Activated CD8-positive, alpha-beta memory T cell treated with anti-CD3 and anti-CD28 coated beads for 4 hours (primary cell): ENCODE results near the gene SLAMF9.
"Not testable (repeated sequence)": the region's sequence is repeated elsewhere in the genome, so short reads cannot be mapped to it uniquely, and the experiment has no call there.

Experiments used
- DNase-seq, 2 donors: peaks; one replicate each; pipeline ENCODE4 v3.0.0-alpha.2; 2020; ENCODE audit warnings: low read depth in 2 of 2

Gene SLAMF9

GRCh38 chr1:159920651-159921050, 33.4 kb downstream of the SLAMF9 start:
- DNase-seq: no peak

- DNase-seq: no peak
These were observed 33.8 kb downstream of the SLAMF9 start for GRCh38 chr1:159920202-159920601.

GRCh38 chr1:159919236-159919865, 34.7 kb downstream of the SLAMF9 start:
- DNase-seq: no peak

DNA sequence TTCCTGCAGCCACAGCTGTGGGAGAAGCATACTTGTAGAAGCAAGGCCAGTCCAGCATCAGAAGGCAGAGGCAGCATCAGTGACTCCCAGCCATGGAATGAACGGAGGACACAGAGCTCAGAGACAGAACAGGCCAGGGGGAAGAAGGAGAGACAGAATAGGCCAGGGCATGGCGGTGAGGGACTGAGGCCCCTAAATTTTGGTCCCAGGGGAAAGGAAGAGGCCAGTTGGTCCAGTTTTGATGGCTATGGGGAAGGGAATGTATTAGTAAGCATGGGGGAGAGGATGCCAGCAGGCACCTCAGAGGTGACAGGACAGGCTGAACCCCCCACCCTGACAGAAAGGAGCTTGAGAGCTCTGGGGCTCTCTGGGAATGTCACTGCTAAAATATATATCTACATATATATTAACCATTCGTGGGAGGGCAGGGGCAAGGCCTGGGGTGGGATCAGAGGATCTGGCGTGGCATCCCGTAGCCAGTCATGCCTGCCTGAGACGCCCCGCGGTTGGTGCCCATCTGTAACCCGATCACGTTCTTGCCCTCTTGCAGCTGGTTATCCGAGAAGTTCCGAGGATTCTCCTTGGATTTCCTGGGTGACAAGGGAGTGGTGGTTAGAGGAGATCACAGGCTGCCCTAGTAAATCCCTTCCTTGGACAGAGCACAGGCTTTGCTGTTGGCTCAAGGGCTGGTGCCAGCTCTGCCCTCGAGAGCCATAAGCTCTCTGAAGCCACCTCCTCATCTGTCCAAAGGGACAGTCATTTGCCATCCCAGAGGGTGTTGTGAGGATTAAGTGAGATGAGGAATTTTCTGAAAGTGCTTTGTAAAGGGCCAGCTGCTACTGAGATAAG, 35.5 kb downstream of the SLAMF9 start:
- no peak for DNase-seq

- DNase-seq: no peak
These were observed 36.3 kb downstream of the SLAMF9 start for GRCh38 chr1:159917533-159918351.

DNA sequence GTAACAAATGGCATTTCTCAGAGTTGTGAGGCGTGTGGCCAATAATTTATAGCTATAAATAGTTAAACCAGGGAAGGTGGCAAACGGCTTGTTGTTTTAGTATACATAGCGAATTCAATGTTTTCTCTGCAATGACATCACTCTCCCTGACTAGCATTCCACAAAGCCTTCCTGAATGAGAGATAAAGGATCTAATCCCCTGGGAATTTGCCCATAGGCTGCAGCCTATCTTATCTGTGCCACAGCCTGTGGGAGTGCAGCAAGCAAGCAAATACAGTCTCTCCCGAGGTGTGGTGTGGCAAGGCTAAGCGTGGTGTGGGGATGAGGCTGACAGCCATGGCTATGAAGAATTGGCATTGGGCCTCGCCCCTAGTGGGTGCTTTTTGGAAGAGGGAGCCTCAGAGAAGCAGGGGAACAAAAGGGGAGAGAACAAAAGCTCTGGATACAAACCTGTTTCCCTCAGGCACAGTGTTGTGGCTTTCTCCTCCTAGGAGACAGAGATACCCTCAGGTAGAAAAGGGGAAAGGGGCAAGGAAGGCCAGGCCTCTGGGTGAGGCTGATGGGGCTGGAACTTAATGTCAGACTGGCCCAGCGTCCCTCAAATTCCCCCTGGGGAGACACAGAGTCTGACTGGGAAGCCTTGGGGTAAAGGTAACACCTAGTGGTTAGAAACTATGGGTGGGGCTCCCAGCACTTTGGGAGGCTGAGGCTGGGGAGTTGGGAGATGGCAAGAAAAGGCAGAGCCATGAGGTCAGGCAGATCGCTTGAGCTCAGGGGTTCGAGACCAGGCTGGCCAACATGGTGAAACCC, 37.6 kb downstream of the SLAMF9 start:
- no peak for DNase-seq

DNA sequence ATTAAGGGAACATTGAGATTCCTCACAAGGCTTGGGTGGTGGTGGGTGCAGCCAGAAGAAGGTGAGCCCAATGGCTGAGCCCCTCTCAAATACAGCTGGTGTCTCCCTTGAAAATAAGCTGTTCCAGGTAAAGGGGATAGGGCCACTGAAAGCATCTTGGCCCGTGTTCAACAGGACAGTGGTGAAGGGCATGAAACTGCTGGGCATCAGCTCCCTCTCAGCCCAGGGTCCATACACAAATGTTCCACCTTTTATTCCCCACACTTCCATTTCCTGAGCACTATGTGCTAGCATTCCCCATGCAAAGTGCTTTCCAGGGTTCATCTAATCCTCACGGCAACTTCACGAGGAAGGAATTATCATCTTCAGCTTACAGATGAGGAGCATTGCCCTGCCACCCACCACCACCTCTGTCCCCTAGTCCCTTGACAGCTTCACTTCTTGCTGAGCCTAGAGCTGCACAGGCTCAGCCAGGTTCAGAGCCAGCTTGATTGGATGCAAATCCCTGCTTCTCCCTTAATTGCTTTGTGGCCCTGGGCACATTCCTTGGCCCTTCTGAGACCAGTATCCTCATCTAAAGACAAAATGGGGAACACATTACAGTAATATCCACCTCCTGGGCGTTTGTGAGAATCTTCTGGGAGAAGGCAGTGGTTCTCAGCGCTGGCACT, 38.3 kb downstream of the SLAMF9 start:
- DNase-seq: no peak

DNA sequence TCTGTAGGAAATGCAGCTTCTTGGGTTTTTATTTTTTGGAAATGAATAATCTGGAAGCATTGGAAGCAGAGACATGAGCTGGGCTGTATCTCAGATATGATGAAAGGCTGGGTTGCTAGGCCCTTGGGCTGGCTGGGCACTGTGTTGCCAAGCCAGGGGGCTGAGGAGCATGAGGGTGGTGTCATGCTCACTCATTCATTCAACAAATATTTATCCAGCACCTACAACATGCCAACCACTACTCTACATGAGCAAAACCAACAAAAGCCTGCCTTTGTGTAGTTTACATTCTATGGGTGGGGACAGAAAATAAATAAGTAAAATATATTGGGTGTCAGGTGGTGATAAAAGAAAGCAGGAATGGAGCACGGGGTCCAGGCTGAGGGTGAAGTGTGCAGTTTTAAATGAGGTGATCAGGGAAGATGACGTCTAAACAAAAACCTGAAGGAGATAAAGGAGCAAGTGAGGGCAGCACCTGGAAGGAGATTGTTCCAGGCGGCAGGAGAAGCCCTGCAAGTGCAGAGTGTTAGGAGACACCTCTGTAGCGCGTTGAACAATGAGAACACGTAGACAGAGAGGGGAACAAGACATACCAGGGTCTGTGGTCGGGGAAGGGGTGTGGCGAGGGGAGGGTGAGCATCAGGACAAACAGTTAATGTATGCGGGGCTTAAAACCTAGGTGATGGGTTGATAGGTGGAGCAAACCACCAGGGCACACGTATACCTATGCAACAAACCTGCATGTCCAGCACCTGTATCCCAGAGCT, 39.6 kb downstream of the SLAMF9 start:
- DNase-seq: no peak

DNA sequence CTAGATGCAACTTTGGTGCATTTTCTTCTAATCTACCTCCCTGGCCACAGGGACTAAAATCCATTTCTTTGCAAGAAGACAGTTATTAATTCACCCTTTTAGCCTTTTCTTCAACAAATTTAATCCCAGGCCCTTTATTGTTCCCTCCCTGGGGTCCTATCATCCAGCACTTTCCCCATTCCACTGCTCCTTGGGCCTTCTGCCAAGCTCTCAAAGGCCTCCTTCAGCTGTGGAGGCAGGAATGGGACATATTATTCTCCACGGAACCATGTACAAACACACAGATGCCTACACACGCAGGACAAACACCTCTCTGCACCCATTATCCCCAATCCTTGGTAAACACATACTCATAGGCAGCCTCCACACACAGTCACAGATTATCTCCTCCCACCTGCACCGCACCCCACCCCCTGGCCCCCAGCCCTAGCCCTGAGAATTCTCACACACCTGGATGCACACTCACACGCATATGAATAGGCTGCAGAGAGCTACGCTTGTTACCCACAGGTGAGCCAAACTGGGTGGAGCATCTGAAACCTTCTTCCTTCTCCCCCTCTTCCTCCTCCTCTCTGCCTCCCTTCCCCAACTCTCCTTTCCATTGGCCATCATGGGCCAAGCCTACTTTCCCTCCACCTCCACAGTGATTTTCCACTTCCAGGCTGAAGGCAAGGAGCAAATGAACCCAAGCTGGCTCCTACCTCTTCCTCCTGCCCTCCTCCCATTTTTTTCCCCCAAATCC, 40.4 kb downstream of the SLAMF9 start:
- DNase-seq: no peak

- DNase-seq: no peak
These were observed 42.5 kb downstream of the SLAMF9 start for GRCh38 chr1:159911326-159912070.

- DNase-seq: no peak
These were observed 45.8 kb downstream of the SLAMF9 start for GRCh38 chr1:159908031-159908940.

GRCh38 chr1:159906960-159907359, 47.1 kb downstream of the SLAMF9 start:
- no peak for DNase-seq

- DNase-seq: not testable (repeated sequence)
These were observed 50.0 kb downstream of the SLAMF9 start for GRCh38 chr1:159904036-159904435.

DNA sequence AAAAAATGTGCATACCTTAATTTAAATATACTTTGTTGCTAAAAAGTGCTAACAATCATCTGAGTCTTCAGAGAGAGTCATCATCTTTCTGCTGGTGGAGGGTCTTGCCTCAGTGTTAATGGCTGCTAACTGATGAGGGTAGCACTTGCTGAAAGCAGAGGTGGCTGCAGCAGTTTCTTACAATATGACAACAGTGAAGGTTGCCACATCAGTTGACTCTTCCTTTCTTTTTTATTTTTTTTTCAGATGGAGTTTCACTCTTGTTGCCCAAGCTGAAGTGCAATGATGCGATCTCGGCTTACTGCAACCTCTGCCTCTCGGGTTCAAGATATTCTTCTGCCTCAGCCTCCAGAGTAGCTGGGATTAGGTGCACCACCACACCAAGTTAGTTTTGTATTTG, 51.5 kb downstream of the SLAMF9 start:
- DNase-seq: no peak
